Smooth muscle cell (in vitro differentiated cells): Measurements from ENCODE around the gene SMIM17. TPM values are rescaled to one million over a fixed set of nuclear protein-coding genes. Genes with fewer than 3 reads are reported as not detected.

ENCODE experiments used
- DNase-seq: peaks from one replicate; lab custom pipeline; 2025; ENCODE audit not compliant: unreplicated experiment; lab: John Stamatoyannopoulos, UW
- H2AFZ ChIP-seq: fragments of 200-600 bp; sonication (generic); 2 replicates; pipeline ENCODE4 v1.6.0; 2016; ENCODE audit warnings: antibody characterized with exemption, low read depth, mild to moderate bottlenecking
- H3F3A ChIP-seq: fragments of 200-600 bp; sonication (generic); 2 replicates; pipeline ENCODE4 v1.6.0; 2017; ENCODE audit warnings: antibody characterized with exemption, low read depth
- H3K27ac ChIP-seq: fragments of 200-600 bp; sonication (generic); 2 replicates; pipeline ENCODE4 v1.5.1; 2016; ENCODE audit warnings: low read depth, mild to moderate bottlenecking
- H3K27me3 ChIP-seq: fragments of 200-600 bp; sonication (generic); 2 replicates; pipeline ENCODE4 v1.6.1; 2016; ENCODE audit warnings: low read depth, mild to moderate bottlenecking
- H3K36me3 ChIP-seq: fragments of 200-600 bp; sonication (generic); 2 replicates; pipeline ENCODE4 v1.5.1; 2016; ENCODE audit warnings: low read depth
- H3K4me1 ChIP-seq: fragments of 200-600 bp; sonication (generic); 2 replicates; pipeline ENCODE4 v1.5.1; 2016; ENCODE audit warnings: low read depth
- H3K4me2 ChIP-seq: fragments of 200-600 bp; sonication (generic); 2 replicates; pipeline ENCODE4 v1.6.0; 2016; ENCODE audit warnings: mild to moderate bottlenecking
- H3K4me3 ChIP-seq: fragments of 200-600 bp; sonication (generic); 2 replicates; pipeline ENCODE4 v1.5.1; 2016; ENCODE audit warnings: mild to moderate bottlenecking
- H3K79me2 ChIP-seq: fragments of 200-600 bp; sonication (generic); 2 replicates; pipeline ENCODE4 v1.6.0; 2016; ENCODE audit warnings: low read depth, mild to moderate bottlenecking
- H3K9ac ChIP-seq: fragments of 200-600 bp; sonication (generic); 2 replicates; pipeline ENCODE4 v1.6.0; 2016; ENCODE audit warnings: low read depth
- H3K9me3 ChIP-seq: fragments of 200-600 bp; sonication (generic); replicated peaks from 2 replicates; pipeline ENCODE4 v1.5.1; 2016; ENCODE audit warnings: low read depth
- H4K20me1 ChIP-seq: fragments of 200-600 bp; sonication (generic); 2 replicates; pipeline ENCODE4 v1.6.0; 2016; ENCODE audit warnings: low read depth
- CTCF ChIP-seq: fragments of 200-600 bp; sonication (generic); IDR thresholded peaks from 2 replicates; pipeline ENCODE4 v1.5.1; 2017; ENCODE audit warnings: borderline replicate concordance, mild to moderate bottlenecking, antibody characterized with exemption; ENCODE audit not compliant: insufficient read depth, poor library complexity, severe bottlenecking
- WGBS: methylation state at CpG from one replicate; pipeline ENCODE4 v1.1.7; 2016; ENCODE audit warnings: low lambda C conversion rate; 5-methylcytosine and 5-hydroxymethylcytosine counted together
- polyA plus RNA-seq: library from polyadenylated mRNA; unstranded; fragments of >200 nt; fragmentation: Nextera tagmentation; extraction: Ambion mirVana; gene quantifications from 2 replicates; pipeline ENCODE4 v1.2.1, GENCODE V29; 2016
- total RNA-seq: library from RNA; depleted of rRNA; stranded (reverse); fragments of >200 nt; gene quantifications from 2 replicates; pipeline ENCODE4 v1.2.3, GENCODE V29; 2014

Gene SMIM17
- total and polyA plus RNA-seq, 2 experiments from 2014 or later = 0.63 to 0.94 TPM

GRCh38 chr19:56613639-56614038, 29.3 kb upstream of the SMIM17 start:
- no peak overlapping the region for H3K9ac ChIP-seq
- H3K4me3 ChIP-seq = no peak overlapping the region
- no peak for TF ChIP-seq CTCF
- no peak overlapping the region for H3K4me2 ChIP-seq
- no peak overlapping the region for H2AFZ ChIP-seq
- 98% methylated on average over 5 of the region's 5 CpGs for WGBS
- DNase-seq = no peak
- H3K4me1 ChIP-seq = no peaks in the 10 kb centered on the region
- H4K20me1 ChIP-seq = no peaks in the 10 kb centered on the region
- H3K79me2 ChIP-seq = peaks cover 75% of the 10 kb centered on the region
- peaks cover 49% of the 10 kb centered on the region for H3K36me3 ChIP-seq
- no peak overlapping the region for H3K27ac ChIP-seq
- peaks cover 19% of the 10 kb centered on the region for H3K9me3 ChIP-seq
- H3K27me3 ChIP-seq = no peaks in the 10 kb centered on the region
- H3F3A ChIP-seq = no peaks in the 10 kb centered on the region

GRCh38 chr19:56617531-56617930, 25.4 kb upstream of the SMIM17 start:
- Histone ChIP-seq H3K27ac (no peak overlapping the region), H3K4me1 (no peaks in the 10 kb centered on the region), H3K27me3 (no peaks in the 10 kb centered on the region), H3K4me2 (no peak overlapping the region), H3K9ac (no peak overlapping the region), H3K9me3 (peaks cover 19% of the 10 kb centered on the region), H3K4me3 (no peak overlapping the region), H2AFZ (no peak overlapping the region), H3K79me2 (peaks cover 47% of the 10 kb centered on the region), H3F3A (no peaks in the 10 kb centered on the region), H3K36me3 (peaks cover 44% of the 10 kb centered on the region), H4K20me1 (no peaks in the 10 kb centered on the region)
- no peak for DNase-seq
- no peak for TF ChIP-seq CTCF
- WGBS = 97% methylated on average over 8 of the region's 8 CpGs

- WGBS = 90% methylated on average over 8 of the region's 8 CpGs
- no peaks in the 10 kb centered on the region for H4K20me1 ChIP-seq
These were observed 23.8 kb upstream of the SMIM17 start for GRCh38 chr19:56619121-56619520.

More at GRCh38 chr19:56619121-56619520, 23.8 kb upstream of the SMIM17 start:
- peaks cover 34% of the 10 kb centered on the region for H3K36me3 ChIP-seq
- H2AFZ ChIP-seq = no peak overlapping the region
- no peak for TF ChIP-seq CTCF
- no peaks in the 10 kb centered on the region for H3K4me1 ChIP-seq
- no peak overlapping the region for H3K9ac ChIP-seq
- H3K27me3 ChIP-seq = no peaks in the 10 kb centered on the region
- H3K4me2 ChIP-seq = no peak overlapping the region
- no peak for DNase-seq
- peaks cover 16% of the 10 kb centered on the region for H3K9me3 ChIP-seq
- H3K4me3 ChIP-seq = no peak overlapping the region
- no peaks in the 10 kb centered on the region for H3F3A ChIP-seq
- peaks cover 39% of the 10 kb centered on the region for H3K79me2 ChIP-seq
- H3K27ac ChIP-seq = no peak overlapping the region
